ENCODE measurements around the gene BTF3.

BTF3 gene

DNA sequence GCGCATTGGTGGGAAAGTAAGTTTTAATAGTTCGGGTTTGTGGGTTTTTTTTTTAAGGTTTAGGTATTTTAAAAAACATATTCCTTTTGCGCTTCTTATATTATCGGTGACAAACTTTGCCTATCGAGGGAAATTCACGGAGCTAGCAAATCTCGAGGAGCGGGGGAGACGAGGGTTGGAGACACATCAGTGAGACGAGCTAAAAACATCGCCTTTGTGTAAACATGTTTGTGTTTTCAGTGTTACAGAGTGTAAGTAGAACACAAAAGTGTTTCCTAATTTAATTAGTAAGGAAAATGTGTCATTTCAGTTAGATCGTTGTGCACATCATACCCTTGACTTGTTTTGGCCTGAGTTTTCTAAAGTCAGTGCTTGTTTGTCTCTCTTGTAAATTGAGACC lies 945 bp downstream of the BTF3 start:
- Histone ChIP-seq H3K4me3 (ENCODE audit: low read length, poor library complexity, severe bottlenecking) (peak overlapping the region; percentile 83), H3K79me2 (ENCODE audit: insufficient read depth, low read length) (peaks cover 66% of the 10 kb centered on the region), H3K27me3 (ENCODE audit: insufficient read depth, low read length, poor library complexity, severe bottlenecking) (peaks cover 10% of the 10 kb centered on the region), H3K9ac (ENCODE audit: low read depth, low read length, poor library complexity, severe bottlenecking) (peak overlapping the region; percentile 92), H3K9me2 (replicated peaks; ENCODE audit: low read depth, low read length) (no peaks in the 10 kb centered on the region), H4K20me1 (ENCODE audit: insufficient read depth, low read length, poor library complexity, severe bottlenecking) (peaks cover 57% of the 10 kb centered on the region), H3K4me2 (ENCODE audit: low read depth, low read length, poor library complexity, severe bottlenecking) (peak overlapping the region; percentile 91), H3K36me3 (ENCODE audit: insufficient read depth, low read length) (peaks cover 26% of the 10 kb centered on the region), H3K9me3 (ENCODE audit: insufficient read depth, low read depth, low read length) (no peaks in the 10 kb centered on the region), H3K4me1 (ENCODE audit: insufficient read depth, low read length, poor library complexity, severe bottlenecking) (peaks cover 44% of the 10 kb centered on the region), H2AFZ (ENCODE audit: low read length) (no peak overlapping the region), H3F3A (ENCODE audit: low read depth) (no peaks in the 10 kb centered on the region)
- TF ChIP-seq, protein P1, sequence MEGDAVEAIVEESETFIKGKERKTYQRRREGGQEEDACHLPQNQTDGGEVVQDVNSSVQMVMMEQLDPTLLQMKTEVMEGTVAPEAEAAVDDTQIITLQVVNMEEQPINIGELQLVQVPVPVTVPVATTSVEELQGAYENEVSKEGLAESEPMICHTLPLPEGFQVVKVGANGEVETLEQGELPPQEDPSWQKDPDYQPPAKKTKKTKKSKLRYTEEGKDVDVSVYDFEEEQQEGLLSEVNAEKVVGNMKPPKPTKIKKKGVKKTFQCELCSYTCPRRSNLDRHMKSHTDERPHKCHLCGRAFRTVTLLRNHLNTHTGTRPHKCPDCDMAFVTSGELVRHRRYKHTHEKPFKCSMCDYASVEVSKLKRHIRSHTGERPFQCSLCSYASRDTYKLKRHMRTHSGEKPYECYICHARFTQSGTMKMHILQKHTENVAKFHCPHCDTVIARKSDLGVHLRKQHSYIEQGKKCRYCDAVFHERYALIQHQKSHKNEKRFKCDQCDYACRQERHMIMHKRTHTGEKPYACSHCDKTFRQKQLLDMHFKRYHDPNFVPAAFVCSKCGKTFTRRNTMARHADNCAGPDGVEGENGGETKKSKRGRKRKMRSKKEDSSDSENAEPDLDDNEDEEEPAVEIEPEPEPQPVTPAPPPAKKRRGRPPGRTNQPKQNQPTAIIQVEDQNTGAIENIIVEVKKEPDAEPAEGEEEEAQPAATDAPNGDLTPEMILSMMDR (conservative IDR thresholded peaks at IDR 0.05; ENCODE audit: low read length), result no peak
- no peak for TF ChIP-seq EZH2phosphoT487 (IDR thresholded peaks at IDR 0.05; ENCODE audit: borderline replicate concordance)

DNA sequence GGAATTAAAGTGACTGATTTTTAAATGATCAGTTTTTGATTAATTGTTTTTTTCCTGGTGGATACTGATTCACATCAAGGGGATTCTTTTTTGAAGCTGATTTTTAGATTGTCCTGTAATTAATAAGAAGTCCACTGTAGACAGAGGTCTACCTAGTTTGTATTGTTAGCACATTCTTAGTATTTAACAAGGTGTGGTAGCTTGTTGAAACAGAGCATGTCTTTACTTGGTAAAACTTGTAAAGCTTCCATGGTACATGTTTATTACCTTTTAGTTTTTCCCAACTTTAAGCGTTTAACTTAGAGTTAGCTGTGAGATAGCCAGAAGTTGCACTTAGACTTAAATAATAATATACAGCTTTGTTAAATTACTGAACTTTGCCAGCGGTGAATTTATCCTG lies 1.5 kb downstream of the BTF3 start:
- Histone ChIP-seq H3K9ac (ENCODE audit: low read depth, low read length, poor library complexity, severe bottlenecking) (peak overlapping the region; percentile 92), H3K4me2 (ENCODE audit: low read depth, low read length, poor library complexity, severe bottlenecking) (peak overlapping the region; percentile 91), H3K9me3 (ENCODE audit: insufficient read depth, low read depth, low read length) (no peaks in the 10 kb centered on the region), H2AFZ (ENCODE audit: low read length) (no peak overlapping the region), H4K20me1 (ENCODE audit: insufficient read depth, low read length, poor library complexity, severe bottlenecking) (peaks cover 61% of the 10 kb centered on the region), H3K27me3 (ENCODE audit: insufficient read depth, low read length, poor library complexity, severe bottlenecking) (peaks cover 4% of the 10 kb centered on the region), H3F3A (ENCODE audit: low read depth) (no peaks in the 10 kb centered on the region), H3K36me3 (ENCODE audit: insufficient read depth, low read length) (peaks cover 31% of the 10 kb centered on the region), H3K79me2 (ENCODE audit: insufficient read depth, low read length) (peaks cover 66% of the 10 kb centered on the region), H3K4me3 (ENCODE audit: low read length, poor library complexity, severe bottlenecking) (peak overlapping the region; percentile 83), H3K9me2 (replicated peaks; ENCODE audit: low read depth, low read length) (no peaks in the 10 kb centered on the region), H3K4me1 (ENCODE audit: insufficient read depth, low read length, poor library complexity, severe bottlenecking) (peaks cover 44% of the 10 kb centered on the region)
- TF ChIP-seq, protein P1 (conservative IDR thresholded peaks at IDR 0.05; ENCODE audit: low read length), result no peak
- TF ChIP-seq EZH2phosphoT487 (IDR thresholded peaks at IDR 0.05; ENCODE audit: borderline replicate concordance), result no peak

DNA sequence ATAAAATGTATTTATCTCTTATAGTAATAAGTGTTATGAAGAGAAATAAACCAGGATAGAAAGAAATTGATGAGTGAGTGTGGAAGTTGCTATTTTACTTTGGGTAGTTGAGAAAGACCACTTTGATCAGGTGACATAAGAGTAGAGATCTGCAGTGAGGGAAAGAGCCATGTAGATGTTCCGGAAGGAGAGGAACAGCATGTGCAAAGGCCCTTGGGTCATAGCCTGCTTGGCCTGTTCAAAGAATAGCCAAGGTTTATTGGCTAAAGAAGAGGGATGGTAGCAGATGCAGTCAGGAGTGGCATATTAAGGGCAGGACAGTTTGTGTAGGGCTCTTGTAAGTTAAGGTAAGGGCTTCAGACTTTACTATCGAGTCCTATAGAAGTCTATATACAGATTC lies 3.2 kb downstream of the BTF3 start:
- no peaks in the 10 kb centered on the region for H3K9me2 ChIP-seq (replicated peaks; ENCODE audit: low read depth, low read length)
- H3F3A ChIP-seq (ENCODE audit: low read depth), result no peaks in the 10 kb centered on the region
- no peak overlapping the region for H2AFZ ChIP-seq (ENCODE audit: low read length)
- peaks cover 44% of the 10 kb centered on the region for H3K4me1 ChIP-seq (ENCODE audit: insufficient read depth, low read length, poor library complexity, severe bottlenecking)
- H3K9ac ChIP-seq (ENCODE audit: low read depth, low read length, poor library complexity, severe bottlenecking), result peak overlapping the region; percentile 92
- H3K36me3 ChIP-seq (ENCODE audit: insufficient read depth, low read length), result peaks cover 47% of the 10 kb centered on the region
- H4K20me1 ChIP-seq (ENCODE audit: insufficient read depth, low read length, poor library complexity, severe bottlenecking), result peaks cover 61% of the 10 kb centered on the region
- no peaks in the 10 kb centered on the region for H3K27me3 ChIP-seq (ENCODE audit: insufficient read depth, low read length, poor library complexity, severe bottlenecking)
- H3K79me2 ChIP-seq (ENCODE audit: insufficient read depth, low read length), result peaks cover 66% of the 10 kb centered on the region
- H3K4me3 ChIP-seq (ENCODE audit: low read length, poor library complexity, severe bottlenecking), result peak overlapping the region; percentile 83
- H3K9me3 ChIP-seq (ENCODE audit: insufficient read depth, low read depth, low read length), result no peaks in the 10 kb centered on the region
- peak overlapping the region; percentile 91 for H3K4me2 ChIP-seq (ENCODE audit: low read depth, low read length, poor library complexity, severe bottlenecking)
- TF ChIP-seq, protein P1 (conservative IDR thresholded peaks at IDR 0.05; ENCODE audit: low read length), result no peak
- no peak for TF ChIP-seq EZH2phosphoT487 (IDR thresholded peaks at IDR 0.05; ENCODE audit: borderline replicate concordance)
